ENCODE data around the gene TMEM259. TPM values are rescaled to one million over a fixed set of nuclear protein-coding genes. Genes with fewer than 3 reads are reported as not detected.

The TMEM259 gene
- total RNA-seq, 1 experiment from 2014 or later: 46.9 TPM

GRCh38 chr19:1055886-1056620, 35.1 kb upstream of the TMEM259 start:
- no peak for DNase-seq (ENCODE audit: low read depth)

GRCh38 chr19:1055028-1055425, 34.1 kb upstream of the TMEM259 start:
- no peak for DNase-seq (ENCODE audit: low read depth)

- DNase-seq (ENCODE audit: low read depth): no peak
Measured at GRCh38 chr19:1054102-1055027, 33.4 kb upstream of the TMEM259 start.

- no peak for DNase-seq (ENCODE audit: low read depth)
Measured at GRCh38 chr19:1053176-1054101, 32.5 kb upstream of the TMEM259 start.

- no peak for DNase-seq (ENCODE audit: low read depth)
Measured at GRCh38 chr19:1052349-1052975, 31.5 kb upstream of the TMEM259 start.

GRCh38 chr19:1051791-1052190, 30.9 kb upstream of the TMEM259 start:
- DNase-seq (ENCODE audit: low read depth): no peak

- no peak for DNase-seq (ENCODE audit: low read depth)
Measured at GRCh38 chr19:1050989-1051788, 30.3 kb upstream of the TMEM259 start.

- DNase-seq (ENCODE audit: low read depth): no peak
Measured at GRCh38 chr19:1049800-1050199, 28.9 kb upstream of the TMEM259 start.

- no peak for DNase-seq (ENCODE audit: low read depth)
Measured at GRCh38 chr19:1049106-1049505, 28.2 kb upstream of the TMEM259 start.

GRCh38 chr19:1047696-1048147, 26.8 kb upstream of the TMEM259 start:
- no peak for DNase-seq (ENCODE audit: low read depth)

- no peak for DNase-seq (ENCODE audit: low read depth)
Measured at GRCh38 chr19:1046836-1047695, 26.1 kb upstream of the TMEM259 start.

- no peak for DNase-seq (ENCODE audit: low read depth)
Measured at GRCh38 chr19:1046117-1046626, 25.2 kb upstream of the TMEM259 start.

GRCh38 chr19:1045247-1045603, 24.3 kb upstream of the TMEM259 start:
- no peak for DNase-seq (ENCODE audit: low read depth)

- DNase-seq (ENCODE audit: low read depth): no peak
Measured at GRCh38 chr19:1042689-1043511, 22.0 kb upstream of the TMEM259 start.

GRCh38 chr19:1041835-1042685, 21.1 kb upstream of the TMEM259 start:
- DNase-seq (ENCODE audit: low read depth): peak; percentile 67

GRCh38 chr19:1041272-1041834, 20.4 kb upstream of the TMEM259 start:
- no peak for DNase-seq (ENCODE audit: low read depth)
